ENCODE measurements around the gene IFT122.

Gene IFT122

GRCh38 chr3:129548104-129548965 lies 108.3 kb downstream of the IFT122 start:
- DNase-seq = no peak

DNA sequence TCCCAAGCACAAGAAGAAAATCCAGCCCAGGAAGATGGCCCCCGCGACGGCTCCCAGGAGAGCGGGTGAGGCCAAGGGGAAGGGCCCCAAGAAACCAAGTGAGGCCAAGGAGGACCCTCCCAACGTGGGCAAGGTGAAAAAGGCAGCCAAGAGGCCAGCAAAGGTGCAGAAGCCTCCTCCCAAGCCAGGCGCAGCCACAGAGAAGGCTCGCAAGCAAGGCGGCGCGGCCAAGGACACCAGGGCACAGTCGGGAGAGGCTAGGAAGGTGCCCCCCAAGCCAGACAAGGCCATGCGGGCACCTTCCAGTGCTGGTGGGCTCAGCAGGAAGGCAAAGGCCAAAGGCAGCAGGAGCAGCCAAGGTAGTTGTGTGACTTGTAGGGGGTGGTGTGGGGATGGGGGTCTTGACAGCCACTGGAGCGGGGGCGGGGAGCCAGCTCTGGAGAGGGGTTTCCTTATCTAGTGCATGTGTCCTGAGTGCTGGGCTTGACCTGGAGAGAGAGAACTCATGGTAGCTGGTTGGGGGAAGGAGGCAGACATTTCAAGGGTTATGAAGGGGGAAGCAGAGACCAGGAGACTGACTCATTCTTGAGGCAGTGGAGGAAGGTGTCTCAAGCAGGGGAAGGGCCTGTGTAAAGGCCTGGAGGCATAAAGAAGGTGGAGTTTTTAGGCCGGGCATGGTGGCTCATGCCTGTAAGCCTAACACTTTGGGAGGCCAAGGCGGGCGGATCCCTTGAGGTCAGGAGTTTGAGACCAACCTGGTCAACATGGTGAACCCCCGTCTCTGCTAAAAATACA lies 109.2 kb downstream of the IFT122 start:
- DNase-seq = no peak

GRCh38 chr3:129549805-129550204 lies 109.8 kb downstream of the IFT122 start:
- no peak for DNase-seq

DNA sequence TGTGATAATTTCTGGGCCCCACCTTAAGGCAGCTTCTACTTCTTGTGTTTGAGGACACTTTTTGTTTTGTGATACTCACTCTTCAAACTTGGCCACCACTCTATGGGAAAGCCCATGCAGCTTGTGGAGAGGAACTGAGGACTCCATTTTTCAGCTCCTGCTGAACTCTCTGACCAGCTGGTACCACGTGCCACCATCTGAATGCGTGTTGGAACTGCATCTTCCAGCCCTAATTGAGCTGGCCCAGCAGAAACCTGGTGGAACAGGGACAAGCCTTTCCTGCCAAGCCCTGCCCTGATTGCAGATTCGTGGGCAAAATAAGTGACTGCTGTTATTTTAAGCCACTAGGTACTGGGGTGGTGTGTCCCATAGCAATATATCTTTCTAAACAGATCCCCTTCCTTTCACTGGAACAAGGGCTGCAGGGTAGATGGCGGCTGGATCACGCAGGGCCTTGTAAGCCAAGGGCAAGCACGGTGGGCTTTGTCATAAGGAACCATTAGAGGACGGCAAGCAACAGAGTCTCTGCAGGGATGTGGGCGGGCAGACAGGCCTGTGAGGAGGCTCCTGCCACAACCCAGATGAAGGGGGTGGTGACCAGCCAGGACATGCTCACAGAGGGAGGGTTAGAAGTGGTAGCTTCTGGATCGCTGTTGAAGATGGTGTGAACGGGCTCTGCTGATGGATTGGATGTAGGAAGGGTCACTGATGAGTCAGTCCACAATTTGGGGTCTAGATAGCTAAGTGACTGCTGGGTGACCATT lies 112.4 kb downstream of the IFT122 start:
- DNase-seq = no peak

DNA sequence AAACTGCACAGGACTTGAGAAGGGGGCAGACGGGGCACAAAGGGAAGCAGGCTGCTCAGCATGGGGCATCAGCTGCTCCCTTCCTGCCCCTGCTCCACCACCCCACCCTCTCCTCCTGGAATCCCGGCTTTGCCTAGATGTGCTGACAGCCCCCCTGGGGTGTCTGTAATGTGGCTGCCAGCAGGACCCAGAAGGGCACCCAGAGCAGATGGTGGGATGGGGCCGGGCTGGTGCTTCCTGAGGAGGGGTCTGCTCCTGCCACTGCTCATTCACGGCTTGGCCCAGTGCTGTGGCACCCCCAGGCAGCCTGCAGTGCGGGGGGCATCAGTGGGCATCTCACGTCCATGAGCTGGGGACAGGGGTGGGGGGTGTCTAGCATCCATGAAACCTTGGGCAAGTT lies 113.1 kb downstream of the IFT122 start:
- no peak for DNase-seq

DNA sequence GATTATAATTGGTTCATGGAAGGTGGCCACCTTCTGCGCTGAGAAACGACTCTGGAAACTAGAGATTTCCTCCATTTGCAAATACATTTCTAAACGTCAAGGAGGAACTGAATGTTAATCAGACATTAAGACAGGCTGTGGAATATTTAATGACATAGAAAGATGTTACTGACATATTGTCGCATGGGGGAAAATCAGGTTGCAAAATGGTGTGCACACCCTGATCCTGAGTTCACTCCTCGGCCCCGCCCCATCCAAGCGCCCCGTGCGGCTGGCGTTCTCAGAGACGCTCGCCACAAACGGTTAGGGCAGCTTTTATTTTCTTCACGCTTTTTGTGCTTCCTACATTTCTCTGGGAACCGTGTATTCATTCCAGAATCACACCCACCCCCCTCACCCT lies 113.7 kb downstream of the IFT122 start:
- no peak for DNase-seq

- no peak for DNase-seq
These were observed 114.5 kb downstream of the IFT122 start for GRCh38 chr3:129554356-129555152.

GRCh38 chr3:129555153-129555550 lies 115.1 kb downstream of the IFT122 start:
- DNase-seq = no peak

DNA sequence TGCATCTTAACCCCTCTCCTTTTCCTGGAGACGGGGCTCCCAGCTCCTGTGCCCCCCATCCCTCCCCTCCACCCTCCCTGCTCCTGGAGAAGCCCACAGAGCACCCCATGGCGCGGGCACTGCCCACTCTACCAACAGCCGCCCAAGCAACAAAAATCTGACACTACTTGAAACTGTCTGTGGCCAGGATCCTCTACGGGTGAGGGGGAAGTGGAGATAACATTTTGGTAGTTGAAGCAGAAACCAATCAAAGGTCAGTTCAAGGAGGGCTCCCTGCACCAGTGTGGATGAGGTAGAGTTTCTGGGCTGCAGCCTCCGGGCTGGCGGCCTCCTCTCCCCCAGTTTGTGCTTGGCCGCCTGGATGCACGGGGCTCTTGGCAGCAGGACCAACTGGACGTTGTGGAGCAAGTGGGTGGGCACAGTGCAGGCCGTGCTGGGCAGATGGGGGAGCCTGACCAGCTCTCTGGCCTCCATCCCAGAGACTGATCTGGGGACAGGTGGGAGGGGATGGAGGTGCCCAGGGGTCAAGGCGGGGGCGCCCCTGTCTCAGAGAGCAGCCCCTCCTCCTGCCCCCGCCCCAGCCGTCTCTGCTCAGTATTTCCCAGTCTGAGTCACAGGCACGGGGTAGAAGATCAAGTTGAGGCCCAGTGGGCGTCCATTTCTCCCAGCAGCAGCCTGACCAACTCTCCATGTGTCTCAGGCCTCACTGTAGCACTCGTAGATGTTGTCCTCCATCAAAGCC lies 115.8 kb downstream of the IFT122 start:
- no peak for DNase-seq

- no peak for DNase-seq
These were observed 116.3 kb downstream of the IFT122 start for GRCh38 chr3:129556358-129556695.

- DNase-seq = no peak
These were observed 117.0 kb downstream of the IFT122 start for GRCh38 chr3:129556890-129557547.

DNA sequence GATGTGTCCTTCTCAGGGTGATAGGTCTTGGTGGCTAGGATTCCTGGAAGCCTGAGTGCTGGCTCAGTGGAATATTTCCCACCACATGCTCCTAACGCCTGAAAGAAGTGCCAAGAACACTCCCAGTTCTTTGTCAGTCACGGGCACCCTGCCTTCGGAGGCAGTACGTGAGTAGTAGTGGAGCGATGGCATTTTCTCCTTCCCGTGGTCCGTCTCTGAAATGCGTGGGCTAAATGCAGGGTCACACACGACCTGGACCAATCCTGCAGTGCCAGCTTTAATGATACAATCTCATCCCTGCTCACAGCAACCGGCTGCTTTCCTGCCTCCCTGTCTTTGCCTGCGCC lies 117.5 kb downstream of the IFT122 start:
- no peak for DNase-seq

- no peak for DNase-seq
These were observed 118.2 kb downstream of the IFT122 start for GRCh38 chr3:129558081-129558771.

DNA sequence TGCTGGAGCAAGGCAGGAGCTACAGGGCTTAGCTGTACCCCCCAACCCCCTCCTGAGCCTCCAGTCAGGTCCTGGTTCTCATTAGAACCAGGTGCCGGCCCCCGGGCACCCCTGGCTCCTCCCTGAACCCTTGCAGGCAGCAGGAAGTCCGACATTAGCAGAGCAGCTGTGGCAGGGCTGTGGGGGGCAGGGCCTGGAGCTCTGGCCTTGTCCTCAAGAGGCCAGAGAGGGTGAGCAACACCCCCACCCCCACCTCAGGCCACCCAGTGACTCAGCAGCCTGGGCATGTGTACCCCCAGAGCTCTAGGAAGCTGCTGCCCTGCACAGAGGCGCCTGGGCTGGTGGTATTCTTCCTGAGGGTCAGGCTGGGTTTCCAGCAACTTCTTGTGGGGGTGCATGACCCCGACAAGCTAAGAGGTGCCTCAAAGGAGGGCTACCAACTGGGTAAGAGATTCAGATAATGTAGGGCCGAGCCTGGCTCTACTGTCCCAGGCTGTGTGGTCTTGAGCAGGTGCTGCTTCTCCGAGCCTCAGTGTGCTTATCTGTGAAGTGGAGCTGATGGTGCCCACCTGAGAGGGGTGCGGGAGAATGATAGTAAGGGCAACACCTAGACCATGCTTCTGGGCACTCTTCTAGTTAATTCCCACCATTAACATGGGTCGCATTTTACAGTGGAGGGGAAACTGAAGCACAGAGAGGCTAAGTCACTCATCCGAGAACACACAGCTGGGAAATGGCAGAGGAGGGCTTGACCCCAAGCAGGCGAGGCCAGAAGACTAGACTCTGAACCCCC lies 118.9 kb downstream of the IFT122 start:
- DNase-seq = no peak

DNA sequence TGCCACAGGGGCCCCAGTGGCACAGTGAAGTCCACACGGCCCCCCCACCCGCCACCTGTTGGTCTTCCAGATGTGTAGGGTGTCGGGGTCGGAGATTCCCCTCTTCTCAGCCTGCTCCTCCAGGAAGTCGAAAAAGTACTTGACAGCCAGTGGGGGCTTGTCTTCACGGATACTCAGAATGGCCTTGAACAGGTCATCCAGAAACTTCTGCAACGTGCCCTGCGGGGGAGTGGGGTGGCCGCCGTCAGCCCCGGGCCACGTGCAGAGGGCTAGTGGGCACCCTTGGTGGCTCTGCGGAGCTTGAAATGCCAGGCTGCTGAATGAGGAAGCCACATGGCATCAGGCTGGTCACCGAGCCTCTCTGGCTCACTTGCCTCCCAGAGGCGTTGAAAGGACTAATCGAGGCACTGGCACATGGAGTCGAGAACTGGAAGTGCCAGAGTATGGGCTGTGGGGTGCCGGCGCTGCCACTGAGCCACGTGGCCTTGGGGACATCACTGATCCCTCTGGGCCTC lies 119.6 kb downstream of the IFT122 start:
- no peak for DNase-seq

GRCh38 chr3:129560269-129560787 lies 120.3 kb downstream of the IFT122 start:
- DNase-seq = no peak

- DNase-seq = no peak
These were observed 121.0 kb downstream of the IFT122 start for GRCh38 chr3:129560911-129561594.

GRCh38 chr3:129561619-129562248 lies 121.7 kb downstream of the IFT122 start:
- DNase-seq = no peak

Measured in NCI-H2029 treated with DMSO at 0.1 percent for 48 hours (cell line).